H1 (cell line): Measurements from ENCODE around the gene OLFML2A. TPM values are rescaled to one million over a fixed set of nuclear protein-coding genes. Genes with fewer than 3 reads are reported as not detected.

Experiments
- CTCF ChIA-PET: fragments of 300-600 bp; sonication (Branson Sonifier 250); formaldehyde crosslinking; loops from one replicate; lab custom pipeline; 2021; ENCODE audit not compliant: partially characterized antibody; lab: Charles Lee
- POLR2A ChIA-PET: fragments of 300-600 bp; sonication (Branson Sonifier 250); formaldehyde crosslinking; loops from one replicate; lab custom pipeline; 2021; ENCODE audit warnings: inconsistent platforms; ENCODE audit not compliant: partially characterized antibody; lab: Charles Lee
- DNase-seq, 2 experiments: peaks; one replicate each; pipeline versions ENCODE4 v3.0.0 to v3.0.0-alpha.2; 2010 to 2022; ENCODE audit warnings: low spot score in 2 of 2, low read depth in 1 of 2, mixed read lengths in 1 of 2
- FAIRE-seq: peaks from 2 replicates; lab custom pipeline; 2011; peaks lifted over from hg19 to GRCh38; lab: Jason Lieb, UNC
- H2AFZ ChIP-seq: 2 replicates; pipeline ENCODE4 v1.8.1; 2012; ENCODE audit warnings: low read length, inconsistent platforms
- H2AK5ac ChIP-seq: 2 replicates; pipeline ENCODE4 v1.6.1; 2013; ENCODE audit warnings: low read depth, low read length
- H2BK120ac ChIP-seq: replicated peaks from 2 replicates; pipeline ENCODE3; 2013; ENCODE audit warnings: low read depth, low read length, inconsistent platforms
- H2BK12ac ChIP-seq: 2 replicates; pipeline ENCODE4 v1.6.1; 2013; ENCODE audit warnings: low read depth, low read length
- H2BK15ac ChIP-seq: 2 replicates; pipeline ENCODE4 v1.6.1; 2013; ENCODE audit warnings: low read length
- H2BK20ac ChIP-seq: 2 replicates; pipeline ENCODE4 v1.6.1; 2013; ENCODE audit warnings: low read length
- H2BK5ac ChIP-seq: 2 replicates; pipeline ENCODE4 v1.6.1; 2013; ENCODE audit warnings: low read depth, low read length
- H3K14ac ChIP-seq: 2 replicates; pipeline ENCODE4 v1.6.1; 2013; ENCODE audit warnings: inconsistent platforms; ENCODE audit not compliant: insufficient read length
- H3K18ac ChIP-seq: 2 replicates; pipeline ENCODE4 v1.6.1; 2013; ENCODE audit warnings: low read length; ENCODE audit errors: extremely low read depth
- H3K23ac ChIP-seq: 2 replicates; pipeline ENCODE4 v1.6.1; 2013; ENCODE audit warnings: inconsistent platforms; ENCODE audit not compliant: insufficient read length
- H3K23me2 ChIP-seq: 2 replicates; pipeline ENCODE4 v1.6.1; 2013; ENCODE audit warnings: low read depth, low read length
- H3K27ac ChIP-seq: 2 replicates; pipeline ENCODE4 v1.6.1; 2011; ENCODE audit warnings: low read depth, low read length, inconsistent platforms
- H3K27me3 ChIP-seq, 4 experiments: replicated peaks in 1 of 4; 1 replicate in 1 of 4; 2 replicates in 3 of 4; pipeline versions ENCODE4 v1.6.1 to v1.8.1; 2011 to 2013; ENCODE audit warnings: low read length in 3 of 4, mild to moderate bottlenecking in 3 of 4, inconsistent platforms in 2 of 4, mixed read lengths in 2 of 4, moderate library complexity in 1 of 4; ENCODE audit not compliant: control insufficient read depth in 3 of 4, insufficient read depth in 3 of 4; ENCODE audit errors: extremely low read depth in 1 of 4
- H3K36me3 ChIP-seq, 4 experiments: 2 replicates each; pipeline versions ENCODE4 v1.6.1 to v1.8.1; 2011 to 2013; ENCODE audit warnings: mild to moderate bottlenecking in 4 of 4, low read length in 3 of 4, moderate library complexity in 2 of 4, control low read depth in 1 of 4, inconsistent platforms in 1 of 4; ENCODE audit not compliant: insufficient read depth in 4 of 4, control insufficient read depth in 2 of 4
- H3K4ac ChIP-seq: replicated peaks from 2 replicates; pipeline ENCODE3; 2013; ENCODE audit warnings: low read length, low read depth, mixed read lengths, inconsistent platforms; ENCODE audit not compliant: insufficient read length
- H3K4me1 ChIP-seq, 4 experiments: replicated peaks in 1 of 4; 1 replicate in 1 of 4; 2 replicates in 3 of 4; pipeline versions ENCODE4 v1.6.1 to v1.8.1; 2011 to 2013; ENCODE audit warnings: low read length in 3 of 4, inconsistent platforms in 2 of 4, mixed read lengths in 1 of 4; ENCODE audit not compliant: insufficient read depth in 4 of 4, control insufficient read depth in 3 of 4
- H3K4me2 ChIP-seq, 2 experiments: 2 replicates each; pipeline versions ENCODE4 v1.6.1 to v1.8.1; 2011 to 2013; ENCODE audit warnings: low read depth in 2 of 2, low read length in 2 of 2, control low read depth in 1 of 2, inconsistent platforms in 1 of 2, mild to moderate bottlenecking in 1 of 2; ENCODE audit not compliant: insufficient read depth in 1 of 2
- H3K4me3 ChIP-seq, 4 experiments: fragments of 200-600, 300-600 bp in 1 of 4; sonication (generic), shearing (Covaris generic), sonication (Bioruptor Twin) in 1 of 4; 2 replicates each; pipeline versions ENCODE4 v1.5.1 to v1.8.1; 2011 to 2016; ENCODE audit warnings: low read length in 4 of 4, low read depth in 3 of 4, control low read depth in 2 of 4, inconsistent platforms in 2 of 4, mild to moderate bottlenecking in 2 of 4, mixed read lengths in 1 of 4, moderate library complexity in 1 of 4; ENCODE audit not compliant: insufficient read depth in 2 of 4; ENCODE audit errors: extremely low read depth in 1 of 4
- H3K56ac ChIP-seq: replicated peaks from 2 replicates; pipeline ENCODE3; 2013; ENCODE audit warnings: low read depth, mild to moderate bottlenecking, mixed read lengths, low read length, inconsistent platforms; ENCODE audit not compliant: insufficient read length
- H3K79me1 ChIP-seq: 2 replicates; pipeline ENCODE4 v1.6.1; 2013; ENCODE audit warnings: low read depth, low read length, control low read depth
- H3K79me2 ChIP-seq, 2 experiments: 2 replicates each; pipeline versions ENCODE4 v1.6.1 to v1.8.1; 2012 to 2013; ENCODE audit warnings: low read length in 2 of 2, mild to moderate bottlenecking in 2 of 2, inconsistent platforms in 1 of 2; ENCODE audit not compliant: insufficient read depth in 2 of 2, control insufficient read depth in 1 of 2
- H3K9ac ChIP-seq, 4 experiments: replicated peaks in 1 of 4; 1 replicate in 1 of 4; 2 replicates in 3 of 4; pipeline versions ENCODE4 v1.6.1 to v1.8.1; 2011 to 2013; ENCODE audit warnings: low read depth in 3 of 4, low read length in 3 of 4, control low read depth in 2 of 4, mild to moderate bottlenecking in 2 of 4, moderate library complexity in 2 of 4, inconsistent platforms in 1 of 4; ENCODE audit errors: extremely low read depth in 1 of 4
- H3K9me3 ChIP-seq, 2 experiments: 2 replicates each; pipeline versions ENCODE4 v1.6.1 to v1.8.1; 2012 to 2013; ENCODE audit warnings: mild to moderate bottlenecking in 2 of 2, moderate library complexity in 2 of 2, control low read depth in 1 of 2, inconsistent platforms in 1 of 2, low read depth in 1 of 2, low read length in 1 of 2, mixed read lengths in 1 of 2; ENCODE audit not compliant: insufficient read depth in 2 of 2
- H4K20me1 ChIP-seq, 2 experiments: replicated peaks in 1 of 2; 2 replicates each; pipeline versions ENCODE3 to v1.8.1; 2011 to 2013; ENCODE audit warnings: inconsistent platforms in 2 of 2, low read length in 2 of 2, mild to moderate bottlenecking in 1 of 2; ENCODE audit not compliant: insufficient read depth in 2 of 2, control insufficient read depth in 1 of 2
- H4K5ac ChIP-seq: 2 replicates; pipeline ENCODE4 v1.6.1; 2013; ENCODE audit warnings: low read length, low read depth, mixed read lengths, inconsistent platforms; ENCODE audit not compliant: insufficient read length
- H4K8ac ChIP-seq: 2 replicates; pipeline ENCODE4 v1.8.0; 2013; ENCODE audit warnings: mild to moderate bottlenecking, moderate library complexity, low read length, inconsistent platforms; ENCODE audit not compliant: insufficient read depth; ENCODE audit errors: extremely low read depth
- H4K91ac ChIP-seq: replicated peaks from 2 replicates; pipeline ENCODE3; 2013; ENCODE audit warnings: low read length, mixed read lengths, inconsistent platforms; ENCODE audit not compliant: insufficient read length
- ATF2 ChIP-seq: IDR thresholded peaks from 2 replicates; pipeline ENCODE4 v1.6.1; 2012; ENCODE audit warnings: low read length, inconsistent platforms
- CBX8 ChIP-seq: fragments of 300-800, 300-1000 bp; sonication (generic); IDR thresholded peaks from 2 replicates; pipeline ENCODE4 v1.7.1; 2016; ENCODE audit warnings: low read depth, low read length, borderline replicate concordance
- KDM5A ChIP-seq: fragments of 200-600 bp; IDR thresholded peaks from 2 replicates; pipeline ENCODE4 v1.7.1; 2012; ENCODE audit warnings: mild to moderate bottlenecking, low read length, inconsistent platforms, mixed read lengths
- NANOG ChIP-seq: IDR thresholded peaks from 2 replicates; pipeline ENCODE4 v1.6.1; 2011; ENCODE audit warnings: low read length, low read depth, mild to moderate bottlenecking, inconsistent platforms; ENCODE audit not compliant: insufficient read depth, poor library complexity, severe bottlenecking
- PHF8 ChIP-seq: fragments of 200-600 bp; sonication (generic); conservative IDR thresholded peaks from 2 replicates; pipeline ENCODE4 v1.7.1; 2012; ENCODE audit warnings: low read depth, mild to moderate bottlenecking, inconsistent platforms, low read length, moderate library complexity
- POLR2A ChIP-seq, 2 experiments: IDR thresholded peaks; 1 replicate in 1 of 2; 2 replicates in 1 of 2; pipeline ENCODE4 v1.6.1; 2011; ENCODE audit warnings: low read depth in 2 of 2, low read length in 2 of 2, mild to moderate bottlenecking in 2 of 2; ENCODE audit errors: control extremely low read depth in 1 of 2
- RAD21 ChIP-seq, 2 experiments: IDR thresholded peaks in 1 of 2; conservative IDR thresholded peaks in 1 of 2; 2 replicates each; pipeline ENCODE4 v1.6.1; 2011; ENCODE audit warnings: low read depth in 2 of 2, low read length in 2 of 2, improper control_type of control experiment in 1 of 2, inconsistent platforms in 1 of 2, mild to moderate bottlenecking in 1 of 2, moderate library complexity in 1 of 2
- ZNF274 ChIP-seq: IDR thresholded peaks from 2 replicates; pipeline ENCODE4 v1.7.0; 2012; ENCODE audit warnings: low read length, borderline replicate concordance; ENCODE audit errors: extremely low read depth
- WGBS, 2 experiments: shearing (Covaris generic) in 1 of 2; methylation state at CpG; one replicate each; pipeline versions ENCODE4 v1.1.6 to v1.1.7; 2013 to 2015; ENCODE audit warnings: low lambda C conversion rate in 2 of 2, mixed read lengths in 2 of 2, inconsistent platforms in 1 of 2, low coverage in 1 of 2, missing lambda C conversion rate in 1 of 2; ENCODE audit not compliant: insufficient replicate concordance in 2 of 2, insufficient coverage in 1 of 2, insufficient read length in 1 of 2; ENCODE audit errors: extremely low coverage in 1 of 2, missing lambda C conversion rate in 1 of 2; 5-methylcytosine and 5-hydroxymethylcytosine counted together
- polyA plus RNA-seq, 7 experiments: library from polyadenylated mRNA; depleted of rRNA in 3 of 7; stranded (reverse) in 5 of 7; unstranded in 2 of 7; fragments of >200 nt in 5 of 7; fragments of 200-250 nt in 2 of 7; gene quantifications; 1 replicate in 5 of 7; 2 replicates in 1 of 7; 4 replicates in 1 of 7; pipeline versions ENCODE4 v1.2.1 to v1.2.3, GENCODE V29; 2011 to 2013; ENCODE audit warnings: missing spikeins in 2 of 7, mixed read lengths in 2 of 7
- total RNA-seq: library from RNA; stranded (reverse); fragmentation: NEBNext Ultra II Directional; extraction: Animal tissue kit (Norgen Biotek cat#: 25700); gene quantifications from 2 replicates; pipeline ENCODE4 v1.2.1, GENCODE V29; 2021

The OLFML2A gene
- total and polyA plus RNA-seq, 2 of the 8 experiments (the other 6 are each of a cell fraction or from before 2014, with no cell fraction given) = 7.8 to 11.5 TPM

- no peak for DNase-seq
- POLR2A ChIA-PET = interaction anchor here (0.8 to 0.9 kb wide), 2 partner anchors 18 to 130 kb away, joined by 3 read pairs; no protein-coding TSS in a partner anchor
- H3K18ac ChIP-seq = no peak overlapping the region
Measured at GRCh38 chr9:124730772-124731171, 46.2 kb upstream of the OLFML2A start.

More at GRCh38 chr9:124730772-124731171, 46.2 kb upstream of the OLFML2A start:
- CTCF ChIA-PET = interaction anchor here (1.0 to 1.8 kb wide), 2 partner anchors 19 to 44 kb away, joined by 3 to 5 read pairs; no protein-coding TSS in a partner anchor
- Histone ChIP-seq H3K27me3 (no peaks in the 10 kb centered on the region), H3K23me2 (no peaks in the 10 kb centered on the region), H3K56ac (no peak overlapping the region), H3K4me2 (no peak overlapping the region), H4K8ac (no peak overlapping the region), H2BK15ac (no peak overlapping the region), H3K9me3 (no peaks in the 10 kb centered on the region), H3K4ac (no peak overlapping the region), H3K4me1 (peaks cover 4 to 17% (median 7%) of the 10 kb centered on the region in 4 experiments; a peak in 5 of 7 replicates), H3K14ac (no peak overlapping the region), H2AK5ac (no peak overlapping the region), H3K4me3 (no peak overlapping the region), H2BK20ac (no peak overlapping the region), H3K79me2 (peaks cover 0 to 35% of the 10 kb centered on the region in 2 experiments; a peak in 2 of 4 replicates), H4K91ac (no peak overlapping the region), H3K79me1 (no peaks in the 10 kb centered on the region), H4K20me1 (peaks cover 0 to 4% of the 10 kb centered on the region in 2 experiments), H3K23ac (no peak overlapping the region), H3K27ac (no peak overlapping the region), H2BK120ac (no peak overlapping the region), H2BK5ac (no peak overlapping the region), H3K36me3 (peaks cover 5 to 11% (median 8%) of the 10 kb centered on the region in 4 experiments; a peak in 6 of 8 replicates), H2AFZ (no peak overlapping the region), H3K9ac (no peak overlapping the region), H2BK12ac (no peak overlapping the region), H4K5ac (no peak overlapping the region)
- no peak for TF ChIP-seq CBX8
- no peak for TF ChIP-seq NANOG
- no peak for TF ChIP-seq ATF2
- TF ChIP-seq ZNF274 = no peak
- no peak for TF ChIP-seq RAD21 (IDR thresholded peaks at IDR 0.05 in 1 of 2, conservative IDR thresholded peaks at IDR 0.05 in 1 of 2; ENCODE audit: low read depth in 2 of 2, low read length in 2 of 2)
- no peak for TF ChIP-seq KDM5A
- TF ChIP-seq POLR2A (IDR thresholded peaks at IDR 0.05; ENCODE audit: control extremely low read depth in 1 of 2, low read depth in 2 of 2, low read length in 2 of 2) = no peak
- no peak for TF ChIP-seq PHF8
- 93% methylated on average over 2 of the region's 2 CpGs; no CpG with 5 or more reads in 1 of the 2 experiments for WGBS, 2 experiments
- FAIRE-seq = no peak
